ENCODE data around the gene LRRFIP2. TPM values are rescaled to one million over a fixed set of nuclear protein-coding genes. Genes with fewer than 3 reads are reported as not detected.

The LRRFIP2 gene
- total and polyA plus RNA-seq, 2 of the 8 experiments (the other 6 are each of a cell fraction or from before 2014, with no cell fraction given) = 8.8 to 25.6 TPM

GRCh38 chr3:37145611-37146010 lies 28.8 kb downstream of the LRRFIP2 start:
- no peak overlapping the region for H2BK15ac ChIP-seq (ENCODE audit: low read length)
- no peaks in the 10 kb centered on the region for H3K27me3 ChIP-seq (replicated peaks in 1 of 4; ENCODE audit: control insufficient read depth in 3 of 4, extremely low read depth in 1 of 4, insufficient read depth in 3 of 4, low read length in 3 of 4)
- CTCF ChIA-PET (ENCODE audit: partially characterized antibody) = no interaction called here
- TF ChIP-seq CEBPB (IDR thresholded peaks at IDR 0.05; ENCODE audit: low read depth, low read length) = no peak
- no peak for TF ChIP-seq USF2 (IDR thresholded peaks at IDR 0.05; ENCODE audit: low read length)
- no peak for TF ChIP-seq TAF7 (optimal IDR thresholded peaks at IDR 0.05; ENCODE audit: borderline replicate concordance, low read depth, low read length)
- no peak for TF ChIP-seq ATF2 (IDR thresholded peaks at IDR 0.05; ENCODE audit: low read length)
- TF ChIP-seq CBX5 (IDR thresholded peaks at IDR 0.05; ENCODE audit: low read depth, low read length) = no peak
- no peak for TF ChIP-seq CTCF (IDR thresholded peaks at IDR 0.05; ENCODE audit: control extremely low read depth in 1 of 3, insufficient read depth in 1 of 3, low read depth in 1 of 3, low read length in 3 of 3)
- no peak for TF ChIP-seq KDM5A (IDR thresholded peaks at IDR 0.05; ENCODE audit: low read length)
- no peak for TF ChIP-seq GABPA (IDR thresholded peaks at IDR 0.05; ENCODE audit: borderline replicate concordance, insufficient read depth, low read length)
- no peak for TF ChIP-seq BRCA1 (IDR thresholded peaks at IDR 0.05; ENCODE audit: low read depth, low read length)

More at GRCh38 chr3:37145611-37146010, 28.8 kb downstream of the LRRFIP2 start:
- Histone ChIP-seq H4K8ac (ENCODE audit: extremely low read depth, insufficient read depth, low read length) (no peak overlapping the region), H3K23me2 (ENCODE audit: low read depth, low read length) (no peaks in the 10 kb centered on the region), H3K18ac (ENCODE audit: extremely low read depth, low read length) (no peak overlapping the region), H3K27ac (ENCODE audit: low read depth, low read length) (no peak overlapping the region), H3K79me2 (ENCODE audit: control insufficient read depth in 1 of 2, insufficient read depth in 2 of 2, low read length in 2 of 2) (no peaks in the 10 kb centered on the region), H3K23ac (ENCODE audit: insufficient read length) (no peak overlapping the region), H2BK120ac (replicated peaks; ENCODE audit: low read depth, low read length) (no peak overlapping the region), H3K9me3 (ENCODE audit: insufficient read depth in 2 of 2, low read depth in 1 of 2, low read length in 1 of 2) (no peaks in the 10 kb centered on the region), H4K5ac (ENCODE audit: insufficient read length, low read depth, low read length) (no peak overlapping the region), H2BK20ac (ENCODE audit: low read length) (no peak overlapping the region), H3K4me1 (replicated peaks in 1 of 4; ENCODE audit: control insufficient read depth in 3 of 4, insufficient read depth in 4 of 4, low read length in 3 of 4) (no peaks in the 10 kb centered on the region; a peak in 1 of 7 replicates), H2BK5ac (ENCODE audit: low read depth, low read length) (no peak overlapping the region), H2AFZ (ENCODE audit: low read length) (no peak overlapping the region), H3K79me1 (ENCODE audit: low read depth, low read length) (no peaks in the 10 kb centered on the region; the same call in 1 of the 2 replicates), H3K9ac (replicated peaks in 1 of 4; ENCODE audit: extremely low read depth in 1 of 4, low read depth in 3 of 4, low read length in 3 of 4) (no peak overlapping the region), H3K4ac (replicated peaks; ENCODE audit: insufficient read length, low read depth, low read length) (no peak overlapping the region), H4K91ac (replicated peaks; ENCODE audit: insufficient read length, low read length) (no peak overlapping the region), H3K14ac (ENCODE audit: insufficient read length) (no peak overlapping the region), H3K4me3 (ENCODE audit: extremely low read depth in 1 of 4, insufficient read depth in 2 of 4, low read depth in 3 of 4, low read length in 4 of 4) (no peak overlapping the region), H2AK5ac (ENCODE audit: low read depth, low read length) (no peak overlapping the region), H3K4me2 (ENCODE audit: insufficient read depth in 1 of 2, low read depth in 2 of 2, low read length in 2 of 2) (no peak overlapping the region), H2BK12ac (ENCODE audit: low read depth, low read length) (no peak overlapping the region), H3K36me3 (ENCODE audit: control insufficient read depth in 2 of 4, insufficient read depth in 4 of 4, low read length in 3 of 4) (peaks cover 0 to 8% (median under 1%) of the 10 kb centered on the region in 4 experiments; a peak in 2 of 8 replicates), H3K56ac (replicated peaks; ENCODE audit: insufficient read length, low read depth, low read length) (no peak overlapping the region), H4K20me1 (replicated peaks in 1 of 2; ENCODE audit: control insufficient read depth in 1 of 2, insufficient read depth in 2 of 2, low read length in 2 of 2) (no peaks in the 10 kb centered on the region)
- 95% methylated on average over 2 of the region's 2 CpGs; no CpG with 5 or more reads in 1 of the 2 experiments for WGBS, 2 experiments (ENCODE audit: extremely low coverage in 1 of 2, insufficient coverage in 1 of 2, insufficient read length in 1 of 2, insufficient replicate concordance in 2 of 2, low coverage in 1 of 2, low lambda C conversion rate in 2 of 2, missing lambda C conversion rate in 1 of 2)
- POLR2A ChIA-PET (ENCODE audit: partially characterized antibody) = no interaction called here
- FAIRE-seq (no peak), DNase-seq (ENCODE audit: low read depth in 1 of 2, low spot score in 2 of 2) (no peak)
